WTC11 (cell line): ENCODE measurements around the gene CDK18. TPM values are rescaled to one million over a fixed set of nuclear protein-coding genes. Genes with fewer than 3 reads are reported as not detected.

Source experiments
- ATAC-seq: fragments of 200-7000 bp; cut with Tn5 transposase; 2 replicates; pipeline ENCODE4 v1.10.0; 2021; ENCODE audit warnings: mild to moderate bottlenecking, moderate library complexity
- CTCF ChIA-PET: fragments of 300-600 bp; sonication (Branson Sonifier 250); formaldehyde crosslinking; loops from one replicate; lab custom pipeline; 2021; ENCODE audit warnings: antibody characterized with exemption; lab: Charles Lee
- POLR2A ChIA-PET: fragments of 350-600 bp; sonication (Branson Sonifier 250); formaldehyde crosslinking; loops from one replicate; lab custom pipeline; 2021; ENCODE audit warnings: antibody characterized with exemption; lab: Charles Lee
- DNase-seq: peaks from one replicate; pipeline ENCODE4 v3.0.0; 2021; ENCODE audit warnings: low spot score
- H3K27ac Mint-ChIP-seq: 2 replicates; pipeline ENCODE4 v1.8.0; 2021; ENCODE audit warnings: mixed read lengths
- H3K27me3 Mint-ChIP-seq: 2 replicates; pipeline ENCODE4 v1.8.0; 2021; ENCODE audit warnings: low read depth, mild to moderate bottlenecking, moderate library complexity, mixed read lengths
- H3K36me3 Mint-ChIP-seq: 2 replicates; pipeline ENCODE4 v1.8.0; 2021; ENCODE audit warnings: mixed read lengths
- H3K4me1 Mint-ChIP-seq: 2 replicates; pipeline ENCODE4 v1.8.0; 2022; ENCODE audit warnings: mixed read lengths
- H3K4me3 Mint-ChIP-seq: 2 replicates; pipeline ENCODE4 v1.8.0; 2021; ENCODE audit warnings: mild to moderate bottlenecking, moderate library complexity, mixed read lengths
- H3K9me3 Mint-ChIP-seq: 2 replicates; pipeline ENCODE4 v1.8.0; 2021; ENCODE audit warnings: mixed read lengths
- AFF4 ChIP-seq: sonication (generic); formaldehyde crosslinking; IDR thresholded peaks from 2 replicates; pipeline ENCODE4 v1.8.1; 2023; ENCODE audit warnings: mild to moderate bottlenecking, missing genetic modification reagents, borderline replicate concordance
- ATF1 ChIP-seq: sonication (generic); formaldehyde crosslinking; IDR thresholded peaks from 2 replicates; pipeline ENCODE4 v1.8.1; 2023; ENCODE audit warnings: mild to moderate bottlenecking, moderate library complexity, missing genetic modification reagents
- CBFB ChIP-seq: sonication (generic); formaldehyde crosslinking; IDR thresholded peaks from 2 replicates; pipeline ENCODE4 v1.8.1; 2022; ENCODE audit warnings: mild to moderate bottlenecking, low read depth, missing genetic modification reagents
- ETV6 ChIP-seq: sonication (generic); formaldehyde crosslinking; IDR thresholded peaks from 2 replicates; pipeline ENCODE4 v1.8.1; 2022; ENCODE audit warnings: mild to moderate bottlenecking, missing genetic modification reagents
- FOXK1 ChIP-seq: sonication (generic); formaldehyde crosslinking; IDR thresholded peaks from 2 replicates; pipeline ENCODE4 v1.8.0; 2022; ENCODE audit warnings: mild to moderate bottlenecking, moderate library complexity, missing genetic modification reagents
- GRHL2 ChIP-seq: fragments of 250-450 bp; sonication (Bioruptor Pico); IDR thresholded peaks from 2 replicates; pipeline ENCODE4 v1.8.0; 2022; ENCODE audit warnings: mild to moderate bottlenecking, moderate library complexity; ENCODE audit not compliant: insufficient replicate concordance, severe bottlenecking
- JUN ChIP-seq: sonication (generic); formaldehyde crosslinking; IDR thresholded peaks from 2 replicates; pipeline ENCODE4 v1.8.0; 2023; ENCODE audit warnings: mild to moderate bottlenecking, missing genetic modification reagents
- KAT7 ChIP-seq: sonication (generic); formaldehyde crosslinking; IDR thresholded peaks from 2 replicates; pipeline ENCODE4 v1.8.1; 2023; ENCODE audit warnings: missing genetic modification reagents, mild to moderate bottlenecking, borderline replicate concordance
- MYBL2 ChIP-seq: sonication (generic); formaldehyde crosslinking; IDR thresholded peaks from 2 replicates; pipeline ENCODE4 v1.8.1; 2023; ENCODE audit warnings: mild to moderate bottlenecking, moderate library complexity, missing genetic modification reagents
- NFATC4 ChIP-seq: fragments of 250-450 bp; sonication (Bioruptor Pico); IDR thresholded peaks from 2 replicates; pipeline ENCODE4 v1.9.0; 2021; ENCODE audit warnings: mild to moderate bottlenecking
- NR1H2 ChIP-seq: sonication (generic); formaldehyde crosslinking; IDR thresholded peaks from 2 replicates; pipeline ENCODE4 v1.9.0; 2021; ENCODE audit warnings: mild to moderate bottlenecking, moderate library complexity, missing genetic modification reagents
- OVOL2 ChIP-seq: fragments of 250-450 bp; sonication (Bioruptor Pico); IDR thresholded peaks from 2 replicates; pipeline ENCODE4 v1.9.0; 2021; ENCODE audit warnings: mild to moderate bottlenecking, borderline replicate concordance
- PREB ChIP-seq: sonication (generic); formaldehyde crosslinking; IDR thresholded peaks from 2 replicates; pipeline ENCODE4 v1.8.1; 2022; ENCODE audit warnings: mild to moderate bottlenecking, missing genetic modification reagents, moderate library complexity, borderline replicate concordance
- RELA ChIP-seq: sonication (generic); formaldehyde crosslinking; IDR thresholded peaks from 2 replicates; pipeline ENCODE4 v1.8.1; 2022; ENCODE audit warnings: missing genetic modification reagents, mild to moderate bottlenecking, borderline replicate concordance
- ZBTB21 ChIP-seq: sonication (generic); formaldehyde crosslinking; IDR thresholded peaks from 2 replicates; pipeline ENCODE4 v1.8.1; 2023; ENCODE audit warnings: mild to moderate bottlenecking, missing genetic modification reagents, borderline replicate concordance
- ZNF423 ChIP-seq: fragments of 250-450 bp; sonication (Bioruptor Pico); IDR thresholded peaks from 2 replicates; pipeline ENCODE4 v2.1.2; 2022; ENCODE audit warnings: mild to moderate bottlenecking, moderate library complexity
- total RNA-seq: library from RNA; stranded (reverse); gene quantifications from 3 replicates; pipeline ENCODE4 v1.2.3, GENCODE V29; 2021
- TF ChIP-seq, protein P1 (sequence below): fragments of 250-450 bp; sonication (Bioruptor Pico); IDR thresholded peaks from 2 replicates; pipeline ENCODE4 v1.9.0; 2021; ENCODE audit warnings: mild to moderate bottlenecking
- TF ChIP-seq, protein P2 (sequence below): fragments of 250-450 bp; sonication (Bioruptor Pico); IDR thresholded peaks from 2 replicates; pipeline ENCODE4 v1.9.0; 2021; ENCODE audit warnings: moderate library complexity, mild to moderate bottlenecking, inconsistent platforms, borderline replicate concordance
- TF ChIP-seq, protein P3 (sequence below): sonication (generic); formaldehyde crosslinking; IDR thresholded peaks from 2 replicates; pipeline ENCODE4 v1.8.1; 2022; ENCODE audit warnings: low read depth, missing genetic modification reagents, borderline replicate concordance

The CDK18 gene
- total RNA-seq, 1 experiment from 2014 or later: 71.9 TPM

DNA sequence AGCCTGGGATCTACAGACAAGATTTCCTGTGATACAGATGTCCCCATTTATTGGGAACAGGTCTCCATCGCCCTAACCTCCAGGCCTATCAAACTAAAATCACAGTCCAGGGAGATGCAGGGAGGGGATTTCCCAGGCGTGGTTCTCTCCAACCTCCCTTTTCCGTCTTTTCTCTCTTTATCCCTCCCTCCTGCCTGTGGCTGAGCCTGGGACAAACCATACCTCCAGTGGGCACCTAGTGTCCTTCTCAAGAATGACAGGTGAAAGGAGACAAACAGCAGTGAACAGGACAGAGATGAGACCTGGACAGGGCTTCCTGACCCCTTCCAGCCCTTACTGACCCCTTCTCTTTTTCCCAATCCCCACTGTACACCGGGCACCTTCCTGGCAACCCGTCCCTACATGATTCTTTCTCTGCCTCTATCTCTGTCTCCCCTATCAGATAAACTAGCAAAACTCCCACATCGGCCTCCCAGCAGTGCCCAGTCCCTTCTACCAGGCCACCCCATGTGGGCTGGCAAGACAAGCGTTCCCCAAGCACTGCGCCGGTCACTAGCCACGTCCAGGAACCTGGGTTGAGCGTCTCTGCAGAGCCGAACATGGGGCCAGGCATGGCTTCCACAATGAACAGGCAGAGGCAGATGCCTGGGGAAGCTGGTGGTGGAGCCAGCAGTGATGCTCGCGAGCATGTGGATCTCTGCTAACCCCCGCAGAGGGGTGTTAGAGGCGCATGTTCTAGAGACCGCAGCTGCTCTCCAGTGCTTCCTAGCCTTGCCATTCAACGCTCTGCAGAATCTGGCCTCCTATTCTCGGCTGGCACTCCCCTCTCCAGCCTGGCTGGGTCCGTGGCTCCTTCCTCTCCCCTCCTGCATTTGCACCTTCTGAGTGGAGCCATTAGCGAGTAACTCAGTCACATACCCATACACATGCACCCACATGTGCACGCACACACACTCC, 72.6 kb downstream of the CDK18 start:
- peak; percentile 20; the same call in 1 of the 2 replicates for ATAC-seq
- CTCF ChIA-PET: interaction anchor here (0.6 to 2.5 kb wide), 3 partner anchors 8 to 104 kb away, joined by 3 to 9 read pairs (median 4); a partner anchor contains a TSS
- POLR2A ChIA-PET: interaction anchor here (0.6 kb wide), 1 partner anchor 17 kb away, joined by 4 read pairs; no protein-coding TSS in a partner anchor
- TF ChIP-seq MYBL2 (CRISPR knock-in tag) (no peak), PREB (CRISPR knock-in tag) (no peak), ATF1 (CRISPR knock-in tag) (no peak), AFF4 (CRISPR knock-in tag) (no peak), ZBTB21 (no peak), KAT7 (CRISPR knock-in tag) (no peak), FOXK1 (no peak), RELA (no peak), JUN (CRISPR knock-in tag) (no peak), ETV6 (CRISPR knock-in tag) (no peak), OVOL2 (no peak), NFATC4 (CRISPR knock-in tag) (no peak), CBFB (no peak)
- TF ChIP-seq, protein P1, sequence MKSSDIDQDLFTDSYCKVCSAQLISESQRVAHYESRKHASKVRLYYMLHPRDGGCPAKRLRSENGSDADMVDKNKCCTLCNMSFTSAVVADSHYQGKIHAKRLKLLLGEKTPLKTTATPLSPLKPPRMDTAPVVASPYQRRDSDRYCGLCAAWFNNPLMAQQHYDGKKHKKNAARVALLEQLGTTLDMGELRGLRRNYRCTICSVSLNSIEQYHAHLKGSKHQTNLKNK (CRISPR knock-in tag): no peak
- TF ChIP-seq, protein P2, sequence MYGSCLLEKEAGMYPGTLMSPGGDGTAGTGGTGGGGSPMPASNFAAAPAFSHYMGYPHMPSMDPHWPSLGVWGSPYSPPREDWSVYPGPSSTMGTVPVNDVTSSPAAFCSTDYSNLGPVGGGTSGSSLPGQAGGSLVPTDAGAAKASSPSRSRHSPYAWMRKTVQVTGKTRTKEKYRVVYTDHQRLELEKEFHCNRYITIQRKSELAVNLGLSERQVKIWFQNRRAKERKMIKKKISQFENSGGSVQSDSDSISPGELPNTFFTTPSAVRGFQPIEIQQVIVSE (CRISPR knock-in tag): no peak
- TF ChIP-seq, all 79 proteins: peak for 0
- no peak for DNase-seq
- no peaks in the 10 kb centered on the region for H3K9me3 Mint-ChIP-seq
- peaks cover 17% of the 10 kb centered on the region for H3K27me3 Mint-ChIP-seq
- H3K36me3 Mint-ChIP-seq: no peaks in the 10 kb centered on the region
- peaks cover 12% of the 10 kb centered on the region for H3K4me1 Mint-ChIP-seq
- H3K4me3 Mint-ChIP-seq: no peak overlapping the region
- no peak overlapping the region for H3K27ac Mint-ChIP-seq

GRCh38 chr1:205577874-205578658, 73.6 kb downstream of the CDK18 start:
- TF ChIP-seq MYBL2 (CRISPR knock-in tag) (no peak), GRHL2 (CRISPR knock-in tag) (no peak), ATF1 (CRISPR knock-in tag) (no peak), NR1H2 (no peak), ZNF423 (CRISPR knock-in tag) (no peak)
- TF ChIP-seq, protein P3, sequence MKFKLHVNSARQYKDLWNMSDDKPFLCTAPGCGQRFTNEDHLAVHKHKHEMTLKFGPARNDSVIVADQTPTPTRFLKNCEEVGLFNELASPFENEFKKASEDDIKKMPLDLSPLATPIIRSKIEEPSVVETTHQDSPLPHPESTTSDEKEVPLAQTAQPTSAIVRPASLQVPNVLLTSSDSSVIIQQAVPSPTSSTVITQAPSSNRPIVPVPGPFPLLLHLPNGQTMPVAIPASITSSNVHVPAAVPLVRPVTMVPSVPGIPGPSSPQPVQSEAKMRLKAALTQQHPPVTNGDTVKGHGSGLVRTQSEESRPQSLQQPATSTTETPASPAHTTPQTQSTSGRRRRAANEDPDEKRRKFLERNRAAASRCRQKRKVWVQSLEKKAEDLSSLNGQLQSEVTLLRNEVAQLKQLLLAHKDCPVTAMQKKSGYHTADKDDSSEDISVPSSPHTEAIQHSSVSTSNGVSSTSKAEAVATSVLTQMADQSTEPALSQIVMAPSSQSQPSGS (CRISPR knock-in tag): no peak
- TF ChIP-seq, all 79 proteins: peak for 0
- Mint-ChIP-seq H3K4me1 (peaks cover 12% of the 10 kb centered on the region), H3K27ac (no peak overlapping the region), H3K27me3 (peaks cover 11% of the 10 kb centered on the region; the same call in 1 of the 2 replicates), H3K36me3 (no peaks in the 10 kb centered on the region), H3K9me3 (no peaks in the 10 kb centered on the region), H3K4me3 (no peak overlapping the region)
- DNase-seq (no peak), ATAC-seq (no peak)
- CTCF ChIA-PET: interaction anchor here (0.6 to 3.6 kb wide), 7 partner anchors 9 to 93 kb away, joined by 4 to 36 read pairs (median 5); a partner anchor contains a TSS
- POLR2A ChIA-PET: interaction anchor here (0.6 kb wide), 1 partner anchor 18 kb away, joined by 4 read pairs; no protein-coding TSS in a partner anchor
